GM23248 (cell line): ENCODE measurements around the gene PPM1H.

ENCODE experiments used
- EZH2 ChIP-seq: fragments of 200-600 bp; sonication (generic); IDR thresholded peaks from 2 replicates; pipeline ENCODE4 v1.6.1; 2018; ENCODE audit warnings: antibody characterized with exemption, mild to moderate bottlenecking; ENCODE audit not compliant: insufficient read depth, poor library complexity, severe bottlenecking
- EZH2phosphoT487 ChIP-seq: fragments of 200-600 bp; sonication (generic); IDR thresholded peaks from 2 replicates; pipeline ENCODE4 v1.6.1; 2018; ENCODE audit warnings: antibody characterized with exemption, moderate library complexity, mild to moderate bottlenecking, low read depth; ENCODE audit not compliant: insufficient read depth

- TF ChIP-seq EZH2, result no peak
- TF ChIP-seq EZH2phosphoT487, result no peak
Measured at GRCh38 chr12:62839869-62840660, 94.9 kb downstream of the PPM1H start.
